Subcutaneous abdominal adipose tissue (tissue), 5 donors: Measurements from ENCODE around the gene GALNS.

Source experiments
- H3K27ac ChIP-seq: one replicate; pipeline ENCODE4 v1.7.0; 2013; ENCODE audit warnings: low read depth, mild to moderate bottlenecking, inconsistent platforms, low read length, moderate library complexity
- H3K27me3 ChIP-seq, 5 donors: one replicate each; pipeline ENCODE4 v1.7.0; 2013; ENCODE audit warnings: low read length in 5 of 5, inconsistent platforms in 1 of 5; ENCODE audit not compliant: control insufficient read depth in 5 of 5, insufficient read depth in 4 of 5
- H3K36me3 ChIP-seq, 5 donors: one replicate each; pipeline ENCODE4 v1.7.0; 2013; ENCODE audit warnings: low read length in 5 of 5; ENCODE audit not compliant: control insufficient read depth in 5 of 5, insufficient read depth in 5 of 5
- H3K4me1 ChIP-seq, 5 donors: one replicate each; pipeline ENCODE4 v1.7.0; 2013; ENCODE audit warnings: low read length in 5 of 5, mild to moderate bottlenecking in 3 of 5, moderate library complexity in 1 of 5; ENCODE audit not compliant: control insufficient read depth in 5 of 5, insufficient read depth in 5 of 5
- H3K4me3 ChIP-seq, 5 donors: one replicate each; pipeline ENCODE4 v1.7.0; 2013; ENCODE audit warnings: low read length in 5 of 5, low read depth in 1 of 5
- H3K9ac ChIP-seq, 5 donors: one replicate each; pipeline ENCODE4 v1.7.0; 2013; ENCODE audit warnings: low read length in 5 of 5, mild to moderate bottlenecking in 4 of 5, moderate library complexity in 3 of 5
- H3K9me3 ChIP-seq, 5 donors: one replicate each; pipeline ENCODE4 v1.7.0; 2013; ENCODE audit warnings: low read length in 5 of 5; ENCODE audit not compliant: control insufficient read depth in 5 of 5
- donor health status: healthy.
- donor health status: healthy.
- donor health status: healthy.
- donor health status: healthy.
- donor health status: healthy.

The GALNS gene

DNA sequence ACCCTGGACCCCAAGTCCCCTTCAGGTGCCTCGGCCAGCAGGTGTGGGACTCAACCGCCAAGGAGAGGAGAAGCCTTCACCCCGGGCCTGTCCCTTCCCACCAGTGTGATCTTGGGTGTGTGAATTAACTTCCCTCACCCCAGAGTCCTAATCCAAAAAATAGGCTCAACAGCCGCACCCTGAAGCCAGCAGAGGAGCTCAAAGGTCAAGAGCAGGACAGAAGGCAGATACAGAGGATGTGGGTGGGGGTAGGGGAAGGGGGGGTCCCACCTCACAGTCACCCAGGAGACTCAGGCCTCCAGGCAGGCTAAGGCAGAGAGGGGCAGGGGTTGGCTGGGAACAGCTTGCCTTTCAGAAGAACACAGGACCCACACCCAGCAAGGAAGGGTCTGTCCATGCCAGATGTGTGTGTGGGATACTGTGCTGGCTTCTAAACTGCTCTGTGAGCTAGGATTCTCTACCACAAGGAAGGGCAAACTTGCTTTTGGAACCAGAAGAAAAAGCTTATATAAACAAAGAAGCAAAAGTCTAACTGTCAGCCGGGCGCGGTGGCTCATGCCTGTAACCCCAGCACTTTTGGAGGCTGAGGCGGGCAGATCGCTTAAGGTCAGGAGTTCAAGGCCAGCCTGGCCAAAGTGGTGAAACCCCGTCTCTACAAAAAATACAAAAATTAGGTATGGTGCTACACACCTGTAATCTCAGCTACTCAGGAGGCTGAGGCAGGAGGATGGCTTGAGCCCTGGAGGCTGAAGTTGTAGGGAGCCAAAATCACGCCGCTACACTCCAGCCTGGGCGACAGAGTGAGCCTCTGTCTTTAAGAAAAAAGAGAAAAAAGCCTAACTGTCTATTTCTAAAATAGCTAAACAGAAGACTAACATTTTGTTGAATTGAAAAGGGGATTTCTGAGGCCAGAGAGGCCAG, 76.3 kb downstream of the GALNS start:
- no peaks in the 10 kb centered on the region for H3K9me3 ChIP-seq
- H3K4me3 ChIP-seq: peak overlapping the region in 3 of 5 donors; percentile 8 to 52 (median 29)
- H3K27ac ChIP-seq: peak overlapping the region; percentile 99
- H3K9ac ChIP-seq: peak overlapping the region; percentile 26 to 74 (median 42)
- no peaks in the 10 kb centered on the region for H3K27me3 ChIP-seq
- no peaks in the 10 kb centered on the region for H3K36me3 ChIP-seq
- H3K4me1 ChIP-seq: peaks cover 9 to 86% (median 78%) of the 10 kb centered on the region in 5 donors

DNA sequence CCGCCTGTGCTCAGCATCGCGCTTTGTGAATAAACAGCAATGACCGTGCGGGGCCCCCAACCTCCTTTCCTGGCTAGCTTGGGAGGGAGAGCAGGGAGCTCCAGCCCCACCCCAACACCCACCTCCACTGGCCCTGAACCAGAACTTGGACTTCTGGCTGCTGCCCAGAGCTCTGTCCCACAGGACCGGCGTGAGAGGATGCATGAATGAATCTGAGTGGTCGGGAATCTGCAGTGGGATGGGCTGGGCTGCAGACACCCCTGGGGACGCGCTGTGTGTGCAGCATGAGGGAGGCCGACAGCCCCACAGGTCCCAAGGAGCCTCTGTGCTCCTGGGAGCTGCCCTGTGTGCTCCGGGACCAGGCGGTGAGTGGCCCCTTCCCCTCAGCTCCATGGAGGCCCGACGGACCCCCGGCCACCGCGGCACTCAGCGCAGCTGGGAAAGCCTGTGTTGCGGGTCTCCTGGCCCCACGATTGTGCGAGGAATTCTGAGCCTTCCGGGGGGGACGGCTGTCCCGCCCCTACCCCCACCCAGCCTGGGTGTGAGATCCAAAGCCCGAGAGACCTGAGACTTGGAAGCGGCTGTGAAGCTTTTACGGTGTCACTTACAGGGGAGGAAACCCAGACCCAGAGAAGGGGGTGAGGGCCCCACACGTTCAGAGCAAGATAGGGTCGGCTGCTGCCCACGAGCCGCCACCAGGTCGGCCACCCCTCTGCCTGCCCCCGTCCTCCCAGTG, 77.2 kb downstream of the GALNS start:
- Histone ChIP-seq H3K9ac (peak overlapping the region in 4 of 5 donors; percentile 26 to 74 (median 51)), H3K4me3 (peak overlapping the region in 2 of 5 donors; percentile 8 to 52), H3K4me1 (peaks cover 9 to 92% (median 85%) of the 10 kb centered on the region in 5 donors), H3K9me3 (no peaks in the 10 kb centered on the region), H3K36me3 (no peaks in the 10 kb centered on the region), H3K27me3 (no peaks in the 10 kb centered on the region), H3K27ac (peak overlapping the region; percentile 99)

DNA sequence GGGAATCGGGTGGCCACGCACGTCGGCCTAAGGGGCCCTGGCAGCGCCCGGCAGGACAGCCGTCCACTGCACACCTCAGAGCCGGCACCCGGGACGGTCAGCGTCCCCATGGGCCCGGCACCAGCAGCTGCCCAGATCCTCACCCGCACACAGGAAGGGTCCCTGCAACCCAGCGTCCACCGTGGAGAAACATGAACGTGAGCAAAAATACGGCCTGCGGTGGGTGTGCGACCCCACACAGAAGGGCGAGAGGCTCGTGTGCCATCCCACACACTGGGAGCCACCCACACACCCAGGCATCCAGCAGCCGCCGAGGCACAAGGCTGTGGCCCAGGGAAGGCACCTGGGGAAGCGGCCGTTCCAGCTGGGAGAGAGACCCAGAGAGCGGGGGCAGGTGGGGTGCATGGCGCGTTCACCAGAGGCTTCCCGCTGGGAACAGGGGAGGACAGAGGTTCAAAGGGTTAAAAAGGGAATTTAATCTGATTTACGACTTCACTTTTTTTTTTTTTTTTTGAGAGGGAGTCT, 78.1 kb downstream of the GALNS start:
- H3K9me3 ChIP-seq: no peaks in the 10 kb centered on the region
- H3K27ac ChIP-seq: no peak overlapping the region
- H3K9ac ChIP-seq: peak overlapping the region in 1 of 5 donors; percentile 56
- peaks cover 9 to 95% (median 88%) of the 10 kb centered on the region in 5 donors for H3K4me1 ChIP-seq
- H3K27me3 ChIP-seq: no peaks in the 10 kb centered on the region
- no peaks in the 10 kb centered on the region for H3K36me3 ChIP-seq
- H3K4me3 ChIP-seq: no peak overlapping the region

DNA sequence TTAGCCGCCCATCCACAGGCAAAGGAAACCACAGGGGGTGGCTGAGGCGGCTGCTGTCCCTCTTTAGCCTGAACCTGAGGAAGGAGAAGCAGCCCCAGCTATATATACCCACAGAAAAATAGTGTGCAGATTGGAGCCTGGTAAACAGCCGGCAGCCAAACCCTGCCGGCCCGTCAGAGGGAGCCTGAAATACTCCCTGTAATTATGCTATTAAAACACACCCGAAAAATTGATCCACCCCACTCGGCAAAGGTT, 78.5 kb downstream of the GALNS start:
- no peaks in the 10 kb centered on the region for H3K27me3 ChIP-seq
- H3K9me3 ChIP-seq: no peaks in the 10 kb centered on the region
- H3K9ac ChIP-seq: peak overlapping the region in 1 of 5 donors; percentile 56
- no peak overlapping the region for H3K4me3 ChIP-seq
- peaks cover 7 to 95% (median 88%) of the 10 kb centered on the region in 5 donors for H3K4me1 ChIP-seq
- no peak overlapping the region for H3K27ac ChIP-seq
- no peaks in the 10 kb centered on the region for H3K36me3 ChIP-seq

DNA sequence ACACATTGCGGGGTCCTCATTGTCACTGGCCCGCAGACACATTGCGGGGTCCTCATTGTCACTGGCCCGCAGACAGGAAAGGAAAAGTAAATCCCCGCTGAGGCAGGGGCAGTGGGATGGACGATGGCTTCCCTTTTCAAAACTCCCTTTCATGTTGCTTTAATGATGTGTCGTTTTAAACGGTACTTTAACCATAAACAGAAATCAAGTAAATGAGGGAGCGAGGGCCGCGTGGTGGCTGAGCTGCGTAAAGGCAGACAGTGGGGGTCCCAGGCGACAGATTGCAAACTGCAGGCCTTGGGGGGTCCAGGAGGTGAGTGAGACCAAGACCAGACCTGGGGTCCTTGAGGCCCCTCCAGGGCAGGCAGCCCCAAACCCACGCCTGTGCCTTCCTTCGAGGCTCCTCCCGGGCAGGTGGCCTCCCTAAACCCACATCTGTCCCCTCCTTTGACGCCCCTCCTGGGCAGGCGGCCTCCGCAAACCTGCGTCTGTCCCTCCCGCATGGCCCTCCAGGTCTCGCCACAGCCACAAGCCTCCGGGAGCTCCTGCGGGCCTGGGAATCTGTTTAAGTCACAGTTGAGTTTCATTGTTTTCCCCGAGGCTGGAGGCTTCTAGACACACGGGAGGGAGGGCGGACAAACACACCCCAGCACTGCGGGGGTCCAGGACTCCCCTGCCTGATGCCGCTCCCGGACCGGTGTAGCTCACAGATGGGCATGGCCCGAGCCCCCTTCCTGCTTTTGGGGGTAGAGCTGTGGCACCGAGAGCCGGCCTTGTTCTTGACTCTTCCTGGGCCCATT, 79.1 kb downstream of the GALNS start:
- Histone ChIP-seq H3K36me3 (no peaks in the 10 kb centered on the region), H3K27ac (no peak overlapping the region), H3K4me3 (no peak overlapping the region), H3K9me3 (no peaks in the 10 kb centered on the region), H3K27me3 (no peaks in the 10 kb centered on the region), H3K4me1 (peaks cover 5 to 95% (median 88%) of the 10 kb centered on the region in 5 donors), H3K9ac (peak overlapping the region in 1 of 5 donors; percentile 56)

DNA sequence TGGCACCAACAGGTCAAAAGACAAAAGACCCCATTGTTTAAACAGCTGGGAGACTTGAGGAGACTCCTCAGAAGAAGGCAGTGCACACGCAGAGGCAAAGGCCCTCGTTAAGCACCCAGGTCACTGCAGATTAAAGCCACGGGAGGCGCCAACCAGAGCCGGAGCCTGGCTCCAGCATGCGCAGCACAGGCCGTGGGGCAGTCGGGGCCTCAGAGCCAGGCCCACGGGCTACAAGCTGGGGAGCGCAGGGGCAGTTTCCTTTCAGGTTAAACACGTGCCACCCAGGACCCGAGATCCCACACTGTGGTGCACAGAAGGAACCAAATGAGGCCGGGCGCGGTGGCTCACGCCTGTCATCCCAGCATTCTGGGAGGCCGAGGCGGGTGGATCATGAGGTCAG, 80.9 kb downstream of the GALNS start:
- H3K4me3 ChIP-seq: no peak overlapping the region
- H3K4me1 ChIP-seq: peaks cover 8 to 93% (median 86%) of the 10 kb centered on the region in 5 donors
- H3K9ac ChIP-seq: peak overlapping the region in 1 of 5 donors; percentile 41
- H3K27ac ChIP-seq: peak overlapping the region; percentile 60
- no peaks in the 10 kb centered on the region for H3K27me3 ChIP-seq
- H3K36me3 ChIP-seq: no peaks in the 10 kb centered on the region
- no peaks in the 10 kb centered on the region for H3K9me3 ChIP-seq

DNA sequence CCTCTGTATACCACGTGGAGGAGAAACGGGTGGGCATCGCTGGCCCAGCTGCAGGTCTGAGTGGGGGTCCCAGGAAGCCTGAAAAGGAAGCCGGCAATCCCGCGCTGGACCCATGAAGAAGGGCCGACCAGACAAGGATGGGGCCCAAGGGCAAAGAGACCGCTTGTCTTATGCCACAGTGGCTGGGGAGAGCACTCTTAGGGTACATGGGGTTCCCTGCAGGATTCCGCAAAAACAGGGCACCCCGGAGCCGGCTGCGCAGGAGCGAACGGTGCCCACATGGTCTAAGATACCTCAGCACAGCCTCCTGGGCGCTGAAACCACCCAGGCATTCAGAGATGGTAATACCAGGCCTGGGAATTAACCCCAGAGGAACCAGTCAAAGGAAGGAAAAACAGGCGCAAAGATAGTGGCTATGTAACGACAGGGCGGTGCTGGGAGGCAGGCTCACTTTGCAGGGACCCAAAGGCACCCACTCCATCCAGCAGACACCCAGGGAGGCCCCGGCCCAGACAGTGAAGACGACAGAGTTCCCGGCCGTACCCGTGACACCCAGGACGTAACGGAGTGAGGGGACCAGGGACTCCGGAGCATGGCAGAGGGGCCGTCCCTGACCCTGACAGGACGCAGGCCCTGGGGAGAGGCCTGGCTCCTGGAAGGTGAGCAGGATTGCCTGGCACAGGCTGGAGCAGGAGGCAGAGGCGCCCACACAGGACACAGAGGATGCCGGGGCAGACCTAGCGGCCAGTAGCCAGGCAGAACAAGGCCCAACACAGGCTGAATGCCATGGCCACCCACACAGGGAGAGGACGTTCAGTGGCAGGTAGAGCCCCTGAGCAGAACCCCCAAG, 82.0 kb downstream of the GALNS start:
- Histone ChIP-seq H3K27me3 (no peaks in the 10 kb centered on the region), H3K9me3 (no peaks in the 10 kb centered on the region), H3K4me1 (peaks cover 12 to 93% (median 86%) of the 10 kb centered on the region in 5 donors), H3K4me3 (no peak overlapping the region), H3K9ac (peak overlapping the region in 1 of 5 donors; percentile 14), H3K27ac (peak overlapping the region; percentile 90), H3K36me3 (no peaks in the 10 kb centered on the region)

DNA sequence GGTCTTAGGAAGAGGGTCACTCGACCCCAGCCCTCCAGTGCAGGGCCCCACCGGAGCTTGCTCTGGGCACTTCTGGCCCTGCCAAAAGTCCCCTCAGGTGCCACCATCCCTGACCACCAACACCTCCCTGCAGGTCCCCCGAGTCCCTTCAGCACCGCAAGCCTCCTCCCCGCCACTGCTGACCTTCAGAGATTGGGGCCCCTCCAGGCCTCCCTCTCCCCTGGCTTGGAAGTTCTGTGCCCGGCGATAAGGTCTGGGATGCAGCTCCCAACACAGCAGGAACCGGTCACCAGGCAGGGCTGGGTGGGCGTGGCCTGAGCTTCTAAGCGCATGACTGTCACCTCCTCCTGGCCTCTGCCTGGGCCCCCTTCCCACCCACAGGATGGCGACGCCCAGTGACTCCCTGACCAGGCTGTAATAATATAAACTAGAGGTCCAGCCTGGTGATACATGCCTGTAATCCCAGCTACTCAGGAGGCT, 82.9 kb downstream of the GALNS start:
- Histone ChIP-seq H3K4me1 (peaks cover 15 to 93% (median 86%) of the 10 kb centered on the region in 5 donors), H3K4me3 (peak overlapping the region in 1 of 5 donors; percentile 22), H3K27ac (peak overlapping the region; percentile 90), H3K9ac (peak overlapping the region in 2 of 5 donors; percentile 51 to 60), H3K27me3 (no peaks in the 10 kb centered on the region), H3K36me3 (no peaks in the 10 kb centered on the region), H3K9me3 (no peaks in the 10 kb centered on the region)
